NCI-H2196 treated with DMSO at 0.1 percent for 48 hours (cell line): Measurements from ENCODE around the gene PEX1.
"Not testable (repeated sequence)": the region's sequence is repeated elsewhere in the genome, so short reads cannot be mapped to it uniquely, and the experiment has no call there.

Source experiments
- DNase-seq: peaks from one replicate; lab custom pipeline; 2025; ENCODE audit not compliant: unreplicated experiment; lab: John Stamatoyannopoulos, UW

The PEX1 gene

GRCh38 chr7:92506363-92506762 is 22.0 kb downstream of the PEX1 start:
- no peak for DNase-seq

DNA sequence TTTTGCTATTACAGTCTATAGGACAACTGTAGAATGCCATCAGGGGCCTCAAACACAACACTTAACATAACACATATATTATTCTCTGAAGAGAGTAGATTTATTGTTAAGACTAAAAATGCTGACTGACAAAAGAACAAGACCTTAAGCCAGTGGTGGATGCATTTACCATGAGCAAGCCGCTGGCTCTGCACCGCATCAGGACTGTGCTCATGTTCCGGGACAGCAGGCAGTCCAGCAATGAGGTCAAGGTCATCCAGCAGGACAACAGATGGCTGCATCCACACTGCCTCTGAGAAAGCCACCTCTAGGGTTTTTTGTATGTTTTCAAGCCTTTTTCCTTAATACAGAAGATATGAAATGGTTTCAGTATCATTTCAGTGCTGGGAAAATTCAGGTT is 23.8 kb downstream of the PEX1 start:
- DNase-seq = no peak

GRCh38 chr7:92503767-92504166 is 24.6 kb downstream of the PEX1 start:
- DNase-seq = no peak

- DNase-seq = no peak
Observed at GRCh38 chr7:92498557-92498956, 29.8 kb downstream of the PEX1 start.

GRCh38 chr7:92496876-92497275 is 31.4 kb downstream of the PEX1 start:
- no peak for DNase-seq

GRCh38 chr7:92489634-92490033 is 38.7 kb downstream of the PEX1 start:
- DNase-seq = no peak

DNA sequence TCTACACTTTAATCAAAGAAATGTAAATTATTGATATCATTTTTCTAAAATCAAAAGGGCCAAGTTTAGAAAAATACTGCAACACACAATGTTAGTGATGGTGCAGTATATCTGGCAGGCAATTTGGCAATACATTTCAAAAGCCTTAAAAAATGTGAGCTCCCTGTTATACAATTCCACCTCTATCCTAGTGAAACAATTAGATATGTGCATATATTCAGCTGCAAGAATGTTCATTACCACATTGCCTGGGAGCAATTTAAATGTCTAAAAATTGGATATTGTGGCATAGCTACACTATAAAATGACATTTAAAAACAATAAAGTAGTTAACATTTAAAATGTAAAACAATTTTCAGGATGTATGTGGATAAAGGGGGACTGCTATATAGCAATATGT is 40.5 kb downstream of the PEX1 start:
- no peak for DNase-seq

GRCh38 chr7:92485974-92486373 is 42.3 kb downstream of the PEX1 start:
- DNase-seq = no peak

GRCh38 chr7:92485267-92485892 is 42.9 kb downstream of the PEX1 start:
- DNase-seq = no peak

- DNase-seq = not testable (repeated sequence)
Observed at GRCh38 chr7:92484226-92484625, 44.1 kb downstream of the PEX1 start.

GRCh38 chr7:92483624-92484023 is 44.7 kb downstream of the PEX1 start:
- DNase-seq = not testable (repeated sequence)

DNA sequence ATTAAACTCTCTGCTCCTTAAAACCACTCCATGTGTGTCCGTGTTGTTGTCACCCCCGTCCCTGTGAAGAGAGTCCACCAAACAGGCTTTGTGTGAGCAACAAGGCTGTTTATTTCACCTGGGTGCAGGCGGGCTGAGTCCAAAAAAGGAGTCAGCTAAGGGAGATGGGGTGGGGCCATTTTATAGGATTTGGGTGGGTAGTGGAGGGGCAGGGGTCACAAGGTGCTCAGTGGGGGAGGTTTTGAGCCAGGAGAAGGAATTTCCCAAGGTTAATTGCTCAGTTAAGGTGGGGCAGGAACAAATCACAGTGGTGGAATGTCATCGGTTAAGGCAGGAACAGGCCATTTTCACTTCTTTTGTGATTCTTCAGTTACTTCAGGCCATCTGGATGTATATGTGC is 49.2 kb downstream of the PEX1 start:
- not testable (repeated sequence) for DNase-seq

DNA sequence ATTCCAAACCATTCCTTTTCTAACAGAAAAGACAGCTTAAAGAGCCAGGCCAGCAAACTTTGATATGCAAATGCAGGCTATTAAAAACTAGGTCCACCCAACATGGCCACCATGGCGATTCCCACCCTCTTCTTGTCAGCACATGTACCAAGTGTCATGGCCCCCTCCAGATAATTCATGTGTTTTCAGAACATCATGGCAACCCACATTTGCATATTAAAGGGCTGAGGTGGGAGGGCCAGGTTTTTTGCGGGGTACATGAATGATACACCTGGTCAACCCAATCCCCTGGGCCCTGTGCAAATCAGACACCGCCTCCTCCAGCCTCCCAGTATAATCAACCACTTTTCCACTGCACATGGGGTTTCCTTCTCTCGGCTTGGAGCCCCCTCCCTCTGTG is 49.6 kb downstream of the PEX1 start:
- no peak for DNase-seq

GRCh38 chr7:92478095-92478494 is 50.2 kb downstream of the PEX1 start:
- no peak for DNase-seq

- DNase-seq = not testable (repeated sequence)
Observed at GRCh38 chr7:92477681-92478080, 50.6 kb downstream of the PEX1 start, which contains the start of gene ERVW-1. TSS of gene ERVW-1 (minus strand) at chr7:92477946. CDS start at chr7:92470381, 7,565 bp downstream.

DNA sequence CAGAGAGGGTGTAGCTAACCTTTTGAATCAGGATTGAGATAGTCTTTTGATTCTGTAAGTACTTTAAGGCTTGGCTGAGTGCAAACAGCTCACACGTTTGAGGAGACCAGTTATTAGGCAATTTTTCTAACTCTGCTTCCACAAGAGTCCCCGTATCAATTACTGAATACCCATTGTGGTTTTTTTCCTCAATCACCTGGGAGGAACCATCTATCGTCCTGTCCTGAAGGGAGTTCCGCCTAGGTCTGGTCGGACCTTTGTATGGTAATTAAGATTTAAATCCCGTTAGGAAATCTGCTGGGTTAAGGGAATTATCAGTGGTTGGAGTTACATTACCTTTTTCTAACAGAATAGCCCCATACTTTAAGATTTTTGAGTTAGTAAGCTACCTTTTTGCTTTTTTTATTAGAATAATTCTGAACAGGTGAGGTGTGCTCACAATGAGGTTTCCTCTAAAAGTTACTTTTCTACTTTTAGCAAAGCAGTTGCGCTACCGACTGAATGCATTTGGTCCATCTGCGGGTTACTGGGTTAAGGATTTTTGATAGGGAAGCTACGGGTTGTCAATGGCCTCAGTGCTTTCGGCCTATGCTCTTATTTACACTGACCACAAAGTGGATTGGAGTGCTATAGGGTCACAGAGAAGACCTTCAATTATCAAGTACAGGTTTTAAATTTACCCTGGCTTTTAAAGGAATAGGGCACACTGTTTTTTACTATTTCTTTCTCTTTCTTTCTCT is 52.3 kb downstream of the PEX1 start:
- not testable (repeated sequence) for DNase-seq

DNA sequence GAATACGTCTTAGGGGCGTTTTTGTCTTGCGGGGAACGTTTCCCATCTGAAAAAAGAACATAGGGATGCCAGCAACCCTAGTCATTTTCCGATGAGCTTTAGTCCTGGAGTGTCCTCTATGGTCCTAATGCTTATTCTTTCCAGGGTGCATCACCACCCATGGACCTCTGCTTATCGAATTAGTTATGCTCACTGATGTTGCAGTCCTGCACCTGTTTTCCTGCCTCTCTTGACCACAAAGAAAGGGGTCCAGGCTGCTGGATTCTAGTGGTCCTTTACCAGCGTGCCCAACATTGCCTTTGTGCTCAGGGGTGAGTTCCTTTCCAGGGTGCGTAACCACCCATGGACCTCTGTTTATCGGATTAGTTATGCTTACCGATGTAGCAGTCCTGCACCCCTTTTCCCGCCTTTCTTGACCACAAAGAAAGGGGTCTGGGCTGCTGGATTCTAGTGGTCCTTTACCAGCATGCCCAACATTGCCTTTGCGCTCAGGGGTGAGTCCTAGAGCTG is 53.0 kb downstream of the PEX1 start:
- DNase-seq = not testable (repeated sequence)

DNA sequence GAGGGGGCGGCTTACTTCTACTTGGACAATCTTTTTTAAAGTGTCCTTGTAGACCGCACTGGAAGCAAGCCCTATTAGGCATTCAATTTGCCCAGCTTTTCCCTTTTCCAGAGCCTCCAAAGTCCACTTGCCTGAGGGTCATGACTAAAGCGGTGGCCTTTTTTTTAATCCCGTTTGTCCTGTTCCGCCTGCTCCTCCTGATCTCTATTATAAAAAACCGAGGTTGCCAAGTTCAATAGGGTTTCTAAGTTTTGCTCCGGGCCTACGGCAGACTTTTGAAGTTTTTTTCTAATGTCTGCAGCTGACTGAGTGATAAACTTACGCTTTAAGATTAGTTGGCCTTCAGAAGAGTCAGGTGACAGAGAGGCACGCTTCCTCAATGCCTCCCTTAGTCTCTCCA is 54.3 kb downstream of the PEX1 start:
- DNase-seq = not testable (repeated sequence)

GRCh38 chr7:92468589-92468988 is 59.7 kb downstream of the PEX1 start:
- not testable (repeated sequence) for DNase-seq

- no peak for DNase-seq
Observed at GRCh38 chr7:92466682-92467081, 61.6 kb downstream of the PEX1 start.

DNA sequence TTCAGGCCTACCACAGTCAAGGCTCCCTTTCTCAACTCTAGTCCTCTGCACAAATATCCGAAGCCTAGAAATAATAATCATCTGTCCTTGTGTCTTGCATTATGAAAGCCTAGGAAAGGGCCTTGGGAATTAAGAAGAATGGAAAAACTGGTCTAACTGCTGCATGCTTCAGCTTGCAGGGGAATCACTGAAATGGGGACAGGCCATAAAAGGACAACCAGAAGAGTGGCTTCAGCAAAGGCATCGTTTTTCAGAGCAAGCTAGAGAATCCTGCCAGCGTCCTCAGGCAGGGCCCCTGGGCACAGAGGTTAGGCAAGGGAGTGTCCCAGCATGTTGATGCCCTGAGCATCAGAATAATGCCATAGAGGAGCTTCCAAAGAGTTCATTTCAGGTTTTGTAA is 63.8 kb downstream of the PEX1 start:
- no peak for DNase-seq

- DNase-seq = no peak
Observed at GRCh38 chr7:92462560-92462959, 65.8 kb downstream of the PEX1 start.
